NOMO-1 treated with DMSO at 0.1 percent for 48 hours (cell line): Measurements from ENCODE around the gene SLC4A2.
"Not testable (repeated sequence)": the region's sequence is repeated elsewhere in the genome, so short reads cannot be mapped to it uniquely, and the experiment has no call there.

Source experiments
- DNase-seq: peaks from one replicate; lab custom pipeline; 2025; ENCODE audit not compliant: unreplicated experiment; lab: John Stamatoyannopoulos, UW

Gene SLC4A2

DNA sequence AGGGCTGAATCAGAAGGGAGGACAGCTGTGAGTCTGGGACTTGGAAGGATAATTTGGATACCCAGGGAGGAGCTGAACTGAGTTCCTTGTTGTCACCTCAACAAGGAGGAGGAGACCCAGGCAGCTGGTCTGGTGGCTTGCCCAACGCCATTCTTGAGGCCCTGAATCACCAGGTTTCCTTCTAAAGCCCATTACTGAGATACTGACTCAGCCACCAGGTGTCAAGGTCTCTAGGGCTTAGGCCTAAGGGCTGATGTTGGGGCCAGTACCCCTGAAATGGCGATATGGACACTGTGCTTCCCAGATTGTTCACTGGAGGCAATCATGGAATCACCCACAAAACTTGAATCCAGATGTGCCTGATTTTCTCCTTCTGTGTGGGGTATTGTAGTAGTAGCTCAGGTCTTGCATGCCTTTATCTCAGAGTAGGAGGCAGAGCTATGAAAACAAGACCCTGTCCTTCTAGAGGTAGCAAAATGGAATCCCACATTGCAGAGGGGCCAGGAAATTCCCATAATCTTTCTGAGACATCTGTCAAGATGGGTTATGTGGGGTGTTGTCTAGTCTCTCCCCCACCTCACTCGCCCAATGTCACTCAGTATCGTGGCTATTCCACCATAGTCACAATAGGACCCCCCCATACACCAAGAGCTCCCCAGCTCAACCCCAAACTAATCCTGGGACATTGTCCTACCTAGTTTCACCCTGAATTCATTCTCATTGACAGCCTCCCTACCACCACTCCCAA, 33.3 kb upstream of the SLC4A2 start:
- no peak for DNase-seq

GRCh38 chr7:151026771-151027727, 32.3 kb upstream of the SLC4A2 start:
- not testable (repeated sequence) for DNase-seq

- not testable (repeated sequence) for DNase-seq
These were observed 31.7 kb upstream of the SLC4A2 start for GRCh38 chr7:151027728-151028130.

DNA sequence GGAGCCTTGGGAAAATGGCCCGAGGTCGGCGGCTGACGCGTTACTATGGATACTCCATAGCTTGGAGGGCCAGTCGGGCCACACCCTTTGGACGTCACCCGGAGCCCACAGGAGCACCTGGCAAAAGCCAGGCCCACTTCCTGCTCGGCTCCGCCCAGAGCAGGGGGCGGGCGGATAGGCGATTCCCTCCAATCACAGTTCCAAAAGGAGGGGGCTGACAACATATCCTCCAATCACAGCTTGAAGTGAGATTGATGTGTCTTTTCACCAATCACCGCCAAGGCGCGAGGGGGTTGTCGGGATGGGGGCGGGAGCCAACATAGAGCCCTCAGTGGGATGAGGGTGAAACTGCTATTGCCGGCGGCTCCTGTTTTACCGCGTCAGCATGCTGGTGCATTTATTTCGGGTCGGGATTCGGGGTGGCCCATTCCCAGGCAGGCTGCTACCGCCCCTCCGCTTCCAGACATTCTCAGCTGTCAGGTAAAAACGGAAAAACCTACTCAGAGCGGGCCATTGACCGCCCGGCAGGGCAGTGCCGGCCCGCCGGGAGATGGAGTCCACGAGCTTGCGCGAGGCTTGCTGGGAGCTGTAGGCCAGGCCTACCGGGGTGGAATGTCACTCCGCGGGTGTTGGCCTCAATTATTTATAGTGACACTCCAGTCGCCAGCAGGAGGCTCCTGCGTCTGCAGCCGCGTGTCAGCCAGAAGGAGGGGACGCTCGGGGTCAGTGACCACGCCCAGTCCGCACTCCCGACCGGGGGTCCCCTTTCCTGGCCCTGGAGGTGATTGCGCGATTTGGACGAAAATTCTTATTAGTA, 31.1 kb upstream of the SLC4A2 start, which contains the start of gene ABCB8:
Gene ABCB8 (plus strand): TSS at position 320 of the 817 bp plus-strand sequence. CDS start 66 bp downstream, at position 386.
- DNase-seq = peak; percentile 88

GRCh38 chr7:151028948-151029501, 30.4 kb upstream of the SLC4A2 start:
- DNase-seq = no peak

DNA sequence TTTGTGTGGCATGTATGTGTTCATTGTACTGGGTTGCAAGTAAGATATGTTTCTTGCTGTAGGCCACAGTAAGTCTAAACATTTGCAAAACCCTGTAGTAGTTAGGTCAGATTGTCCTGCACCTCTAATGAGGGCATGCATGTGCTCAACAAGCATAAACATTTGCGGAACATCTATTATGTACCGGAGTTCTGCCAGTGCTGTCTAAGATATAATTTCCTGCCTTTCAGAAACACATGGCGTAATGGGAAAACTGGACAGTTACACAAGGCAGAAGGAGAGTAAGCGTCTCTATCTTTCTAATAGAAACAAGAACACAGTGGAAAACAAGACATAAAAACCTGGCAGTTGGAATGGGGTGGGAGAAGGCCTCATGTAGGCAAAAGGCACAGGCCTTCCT, 28.4 kb upstream of the SLC4A2 start:
- DNase-seq = no peak

DNA sequence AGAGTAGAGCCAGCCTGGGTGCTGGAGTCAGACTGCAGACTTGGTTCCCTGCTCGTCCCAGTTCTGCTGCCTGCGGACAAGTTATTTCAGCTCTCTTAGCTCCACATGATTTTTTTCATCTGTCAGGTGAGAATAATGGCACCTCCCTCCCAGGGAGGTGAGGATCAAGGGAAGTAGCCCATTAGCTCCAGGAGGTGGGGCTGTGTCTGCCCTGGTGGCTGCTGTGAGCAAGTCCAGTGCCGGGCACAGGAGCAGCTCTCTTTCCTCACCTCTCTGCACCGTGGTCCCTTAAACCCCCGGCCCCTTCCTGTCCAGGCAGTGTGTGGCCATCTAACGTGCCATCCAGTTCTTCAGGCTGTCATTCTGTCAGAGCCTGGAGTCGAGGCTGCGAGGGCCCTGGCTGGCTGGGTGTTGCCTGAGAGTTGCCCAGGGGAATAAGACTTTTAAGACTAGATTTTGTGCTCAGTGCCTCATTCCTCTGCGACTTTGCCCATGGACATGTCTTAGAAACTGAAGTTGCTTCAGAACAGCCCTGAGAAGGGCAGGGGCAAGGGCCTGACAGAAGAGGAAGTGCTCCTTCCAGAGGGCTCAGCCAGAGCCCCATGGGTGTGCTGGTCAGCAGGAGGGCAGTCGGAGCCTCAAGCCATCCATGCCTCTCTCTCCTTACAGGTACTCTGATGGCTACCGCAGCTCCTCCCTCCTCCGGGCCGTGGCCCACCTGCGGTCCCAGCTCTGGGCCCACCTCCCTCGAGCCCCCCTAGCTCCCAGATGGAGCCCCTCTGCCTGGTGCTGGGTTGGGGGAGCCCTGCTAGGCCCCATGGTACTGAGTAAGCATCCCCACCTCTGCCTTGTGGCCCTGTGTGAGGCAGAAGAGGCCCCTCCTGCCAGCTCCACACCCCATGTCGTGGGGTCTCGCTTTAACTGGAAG, 26.2 kb upstream of the SLC4A2 start:
- DNase-seq = no peak

DNA sequence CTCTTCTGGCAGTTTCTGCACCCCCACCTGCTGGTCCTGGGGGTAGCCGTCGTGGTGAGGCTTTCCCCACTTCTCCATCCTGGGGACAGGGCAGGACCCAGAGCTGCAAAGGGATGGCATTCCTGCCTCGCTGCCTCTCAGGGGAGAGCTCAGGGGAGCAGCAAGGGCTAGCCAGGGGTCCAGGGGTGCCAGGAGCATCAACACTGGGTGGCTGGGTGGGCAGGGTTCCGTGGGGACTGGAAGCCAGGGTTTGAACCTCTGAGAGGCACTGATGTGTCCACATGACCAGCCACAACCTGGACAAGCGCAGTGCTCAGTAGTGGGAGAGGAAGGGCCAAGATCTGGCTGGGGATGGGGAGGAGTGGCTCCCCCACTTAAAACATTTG, 25.5 kb upstream of the SLC4A2 start:
- DNase-seq = no peak

DNA sequence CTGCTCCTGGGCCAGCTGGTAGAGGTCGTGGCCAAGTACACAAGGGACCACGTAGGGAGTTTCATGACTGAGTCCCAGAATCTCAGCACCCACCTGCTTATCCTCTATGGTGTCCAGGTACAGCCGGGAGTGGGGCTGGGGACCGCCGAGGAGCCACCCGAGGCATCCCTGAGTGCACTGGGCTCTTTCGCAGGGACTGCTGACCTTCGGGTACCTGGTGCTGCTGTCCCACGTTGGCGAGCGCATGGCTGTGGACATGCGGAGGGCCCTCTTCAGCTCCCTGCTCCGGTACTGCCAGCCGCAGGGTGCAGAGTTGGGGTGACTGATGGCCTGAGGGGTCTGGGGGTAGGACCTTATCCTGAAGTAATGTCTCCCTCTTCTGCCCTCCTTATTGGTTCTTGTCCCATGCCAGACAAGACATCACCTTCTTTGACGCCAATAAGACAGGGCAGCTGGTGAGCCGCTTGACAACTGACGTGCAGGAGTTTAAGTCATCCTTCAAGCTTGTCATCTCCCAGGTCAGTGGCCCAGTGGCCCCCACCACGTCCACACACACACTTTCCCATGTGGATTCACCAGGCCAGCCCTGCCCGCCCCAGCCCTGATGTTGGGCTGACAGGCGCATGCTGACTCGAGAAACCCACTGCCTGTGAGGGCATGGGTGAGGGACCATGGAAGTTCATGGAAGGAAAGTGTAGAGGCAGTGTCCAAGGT, 24.9 kb upstream of the SLC4A2 start:
- DNase-seq = no peak

DNA sequence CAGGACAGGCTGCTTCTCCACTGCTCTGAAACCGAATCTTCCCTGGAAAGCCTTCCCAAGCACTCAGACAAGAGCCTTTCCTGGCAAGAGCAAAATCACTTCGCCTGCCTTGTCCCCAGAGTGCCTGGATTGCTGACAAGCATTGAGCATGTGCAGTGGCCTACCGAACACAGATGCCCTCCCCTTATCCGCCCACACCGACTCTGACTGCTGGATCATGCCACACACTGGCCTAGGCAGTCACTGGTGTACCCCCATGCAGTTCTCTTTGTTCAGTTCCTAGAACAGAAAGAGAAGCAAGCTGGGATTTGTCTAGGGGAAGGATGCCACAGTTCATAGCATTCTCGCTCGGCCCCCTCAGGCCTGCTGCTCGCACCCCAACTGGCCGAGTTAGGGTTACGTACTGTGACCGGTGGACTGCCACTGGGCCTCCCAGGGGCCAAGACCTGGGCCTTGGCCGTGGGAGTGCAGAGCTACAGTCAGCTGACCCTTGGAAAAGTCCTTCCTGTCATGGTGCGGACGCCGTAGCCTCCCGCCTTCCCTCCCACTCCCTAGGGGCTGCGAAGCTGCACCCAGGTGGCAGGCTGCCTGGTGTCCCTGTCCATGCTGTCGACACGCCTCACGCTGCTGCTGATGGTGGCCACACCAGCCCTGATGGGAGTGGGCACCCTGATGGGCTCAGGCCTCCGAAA, 24.2 kb upstream of the SLC4A2 start:
- no peak for DNase-seq

DNA sequence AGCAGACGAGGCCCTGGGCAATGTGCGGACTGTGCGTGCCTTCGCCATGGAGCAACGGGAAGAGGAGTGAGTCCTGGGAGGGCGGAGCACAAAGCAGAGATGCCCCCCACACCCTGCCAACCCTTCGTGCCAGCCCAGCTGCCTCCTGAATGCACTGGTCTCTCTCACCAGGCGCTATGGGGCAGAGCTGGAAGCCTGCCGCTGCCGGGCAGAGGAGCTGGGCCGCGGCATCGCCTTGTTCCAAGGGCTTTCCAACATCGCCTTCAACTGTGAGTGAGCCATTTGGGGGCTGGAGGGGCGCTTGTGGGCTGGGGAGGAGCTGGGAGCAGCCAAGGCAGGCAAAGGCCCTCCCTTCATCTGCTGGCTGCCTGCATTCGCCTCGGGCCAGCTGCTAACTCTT, 23.5 kb upstream of the SLC4A2 start:
- DNase-seq = no peak

- peak; percentile 29 for DNase-seq
These were observed 20.2 kb upstream of the SLC4A2 start for GRCh38 chr7:151038951-151039849.

DNA sequence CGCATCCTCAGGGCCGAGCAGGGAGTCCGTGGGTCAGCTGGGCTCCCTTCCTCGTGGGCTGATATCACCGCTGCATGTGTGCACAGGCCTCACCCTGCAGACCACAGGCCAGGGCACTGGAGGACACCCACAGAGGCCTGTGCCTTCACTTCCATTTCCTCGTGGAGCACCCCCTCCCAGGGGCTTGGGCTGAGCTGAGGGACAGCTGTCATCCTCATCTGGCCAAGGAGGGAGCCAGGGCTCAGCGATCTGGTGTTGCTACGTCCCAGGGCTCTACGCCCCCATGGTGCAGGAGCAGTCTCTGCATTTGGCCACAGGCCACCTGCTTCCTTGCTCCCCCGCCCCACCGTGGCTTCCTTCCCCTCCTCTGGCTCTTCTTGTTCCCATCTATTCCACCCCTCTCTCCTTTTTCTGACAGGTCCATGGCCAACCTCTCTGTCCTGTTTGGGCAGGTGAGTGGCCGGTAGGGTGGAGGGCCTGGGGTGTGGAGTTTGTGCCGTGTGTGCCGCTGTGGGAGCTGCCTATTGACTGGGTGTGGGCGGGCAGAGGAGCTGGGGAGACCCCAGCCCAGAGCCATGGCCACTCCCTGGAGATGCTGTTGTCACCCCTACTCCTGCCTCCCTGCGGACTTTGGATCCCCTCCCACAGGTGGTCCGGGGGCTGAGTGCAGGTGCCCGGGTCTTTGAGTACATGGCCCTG, 19.4 kb upstream of the SLC4A2 start:
- no peak for DNase-seq

GRCh38 chr7:151040616-151041375, 18.6 kb upstream of the SLC4A2 start:
- no peak for DNase-seq

GRCh38 chr7:151043449-151043848, 15.9 kb upstream of the SLC4A2 start:
- not testable (repeated sequence) for DNase-seq

- DNase-seq = no peak
These were observed 15.4 kb upstream of the SLC4A2 start for GRCh38 chr7:151043959-151044358.
